Gastroesophageal sphincter (tissue), 3 donors: Measurements from ENCODE around the gene ARHGAP42.

ENCODE experiments used
- CTCF ChIP-seq, 4 experiments: fragments of 200-600 bp in 2 of 4; fragments of 450-650 bp in 2 of 4; sonication (generic) in 1 of 4; IDR thresholded peaks; one replicate each; pipeline ENCODE4 v1.5.1; 2017 to 2019; ENCODE audit warnings: antibody characterized with exemption in 4 of 4, mild to moderate bottlenecking in 2 of 4, moderate library complexity in 2 of 4
- EP300 ChIP-seq: sonication (generic); formaldehyde crosslinking; IDR thresholded peaks from one replicate; pipeline ENCODE4 v1.6.1; 2017; ENCODE audit warnings: antibody characterized with exemption, mild to moderate bottlenecking
- POLR2A ChIP-seq, 2 donors: fragments of 450-650 bp; IDR thresholded peaks; one replicate each; pipeline ENCODE4 v1.6.1; 2017; ENCODE audit warnings: antibody characterized with exemption in 2 of 2, mild to moderate bottlenecking in 2 of 2, moderate library complexity in 1 of 2

DNA sequence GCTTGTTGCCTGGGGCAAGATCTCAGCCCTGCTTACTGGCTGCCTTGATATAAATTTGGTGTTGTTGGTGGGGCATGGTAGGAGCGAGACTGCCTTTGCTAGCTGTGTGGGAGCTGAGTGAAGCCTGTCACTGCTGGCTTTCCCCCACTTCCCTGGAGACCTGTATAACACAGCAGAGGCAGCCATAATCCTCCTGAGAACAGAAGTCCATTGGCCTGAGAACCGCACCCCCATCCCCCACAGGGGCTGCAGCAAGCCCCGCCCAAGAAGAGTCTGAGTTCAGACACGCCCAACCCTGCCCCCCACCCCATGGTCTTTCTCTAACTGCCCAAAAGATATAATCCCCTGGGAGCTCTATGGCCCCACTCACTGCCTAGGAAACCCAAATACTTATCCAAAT, 39.2 kb upstream of the ARHGAP42 start:
- no peak for TF ChIP-seq CTCF (IDR thresholded peaks at IDR 0.05)
- TF ChIP-seq POLR2A (IDR thresholded peaks at IDR 0.05): no peak
- TF ChIP-seq EP300: no peak
